Mesothelial cell of epicardium (in vitro differentiated cells): ENCODE results near the gene TNIP2. TPM values are rescaled to one million over a fixed set of nuclear protein-coding genes. Genes with fewer than 3 reads are reported as not detected.
"Not testable (repeated sequence)": the region's sequence is repeated elsewhere in the genome, so short reads cannot be mapped to it uniquely, and the experiment has no call there.

Source experiments
- DNase-seq, 2 experiments: peaks; one replicate each; pipeline ENCODE4 v3.0.0; 2021; ENCODE audit warnings: low spot score in 2 of 2; ENCODE audit not compliant: unreplicated experiment in 2 of 2
- H3K27ac Mint-ChIP-seq: 2 replicates; pipeline ENCODE4 v1.8.0; 2021; ENCODE audit warnings: mixed read lengths
- H3K27me3 Mint-ChIP-seq: 2 replicates; pipeline ENCODE4 v1.8.0; 2021; ENCODE audit warnings: low read depth, mixed read lengths
- H3K36me3 Mint-ChIP-seq: 2 replicates; pipeline ENCODE4 v1.8.0; 2021; ENCODE audit warnings: mixed read lengths
- H3K4me1 Mint-ChIP-seq: 2 replicates; pipeline ENCODE4 v1.8.0; 2021; ENCODE audit warnings: mixed read lengths
- H3K4me3 Mint-ChIP-seq: 2 replicates; pipeline ENCODE4 v1.8.0; 2021; ENCODE audit warnings: mild to moderate bottlenecking, moderate library complexity, mixed read lengths
- H3K9me3 Mint-ChIP-seq: 2 replicates; pipeline ENCODE4 v1.8.0; 2021; ENCODE audit warnings: mixed read lengths
- CTCF ChIP-seq: fragments of 200-600 bp; sonication (generic); IDR thresholded peaks from one replicate; pipeline ENCODE4 v1.5.0; 2021; ENCODE audit warnings: antibody characterized with exemption; ENCODE audit not compliant: unreplicated experiment
- total RNA-seq: library from RNA; stranded (reverse); gene quantifications from 3 replicates; pipeline ENCODE4 v1.2.1, GENCODE V29; 2021

The TNIP2 gene
- total RNA-seq, 1 donor from 2014 or later: 25.0 TPM

- H3K27me3 Mint-ChIP-seq: no peaks in the 10 kb centered on the region
- H3K4me1 Mint-ChIP-seq: peaks cover 2% of the 10 kb centered on the region
- H3K4me3 Mint-ChIP-seq: no peak overlapping the region
- no peaks in the 10 kb centered on the region for H3K36me3 Mint-ChIP-seq
- peaks cover 11% of the 10 kb centered on the region for H3K9me3 Mint-ChIP-seq
- no peak for DNase-seq
- TF ChIP-seq CTCF: no peak
- H3K27ac Mint-ChIP-seq: no peak overlapping the region
Measured at GRCh38 chr4:2767705-2768074, 11.6 kb upstream of the TNIP2 start.

- Mint-ChIP-seq H3K27me3 (no peaks in the 10 kb centered on the region), H3K27ac (no peak overlapping the region), H3K4me1 (peaks cover 2% of the 10 kb centered on the region), H3K36me3 (no peaks in the 10 kb centered on the region), H3K9me3 (peaks cover 11% of the 10 kb centered on the region), H3K4me3 (no peak overlapping the region)
- DNase-seq: no peak
- TF ChIP-seq CTCF: no peak
Measured at GRCh38 chr4:2767046-2767704, 11.0 kb upstream of the TNIP2 start.

GRCh38 chr4:2765832-2766526 is 9.8 kb upstream of the TNIP2 start:
- no peak for TF ChIP-seq CTCF
- H3K9me3 Mint-ChIP-seq: peaks cover 8% of the 10 kb centered on the region
- H3K4me1 Mint-ChIP-seq: peaks cover 2% of the 10 kb centered on the region
- H3K4me3 Mint-ChIP-seq: no peak overlapping the region
- DNase-seq: no peak
- H3K27ac Mint-ChIP-seq: no peak overlapping the region
- H3K36me3 Mint-ChIP-seq: no peaks in the 10 kb centered on the region
- no peaks in the 10 kb centered on the region for H3K27me3 Mint-ChIP-seq

- no peaks in the 10 kb centered on the region for H3K4me1 Mint-ChIP-seq
- no peaks in the 10 kb centered on the region for H3K27me3 Mint-ChIP-seq
- peaks cover 4% of the 10 kb centered on the region for H3K9me3 Mint-ChIP-seq
- no peak for TF ChIP-seq CTCF
- no peak for DNase-seq
- no peak overlapping the region for H3K27ac Mint-ChIP-seq
- H3K36me3 Mint-ChIP-seq: no peaks in the 10 kb centered on the region
- peak overlapping the region; percentile 40 for H3K4me3 Mint-ChIP-seq
Measured at GRCh38 chr4:2763511-2763967, 7.4 kb upstream of the TNIP2 start.

- not testable (repeated sequence) for DNase-seq, H3K27me3 Mint-ChIP-seq, H3K4me3 Mint-ChIP-seq, H3K36me3 Mint-ChIP-seq, H3K27ac Mint-ChIP-seq, H3K9me3 Mint-ChIP-seq, H3K4me1 Mint-ChIP-seq
Measured at GRCh38 chr4:2762486-2763370, 6.6 kb upstream of the TNIP2 start.

- H3K9me3 Mint-ChIP-seq: peaks cover 4% of the 10 kb centered on the region
- no peaks in the 10 kb centered on the region for H3K4me1 Mint-ChIP-seq
- H3K36me3 Mint-ChIP-seq: no peaks in the 10 kb centered on the region
- no peaks in the 10 kb centered on the region for H3K27me3 Mint-ChIP-seq
- DNase-seq: no peak
- no peak overlapping the region for H3K4me3 Mint-ChIP-seq
- no peak overlapping the region for H3K27ac Mint-ChIP-seq
- no peak for TF ChIP-seq CTCF
Measured at GRCh38 chr4:2762048-2762447, 5.9 kb upstream of the TNIP2 start.
